ENCODE data around the gene AK1. TPM values are rescaled to one million over a fixed set of nuclear protein-coding genes. Genes with fewer than 3 reads are reported as not detected.

AK1 gene
- total RNA-seq, 1 experiment from 2014 or later = 39.2 TPM

GRCh38 chr9:127921557-127922120 lies 44.2 kb upstream of the AK1 start:
- Mint-ChIP-seq H3K36me3 (ENCODE audit: insufficient read depth, unreplicated experiment) (peaks cover 6% of the 10 kb centered on the region), H3K4me3 (ENCODE audit: unreplicated experiment) (no peak overlapping the region), H3K27me3 (ENCODE audit: insufficient read depth, unreplicated experiment) (peaks cover 8% of the 10 kb centered on the region), H3K27ac (ENCODE audit: unreplicated experiment) (no peak overlapping the region), H3K4me1 (ENCODE audit: low read depth, unreplicated experiment) (peaks cover 7% of the 10 kb centered on the region), H3K9me3 (ENCODE audit: unreplicated experiment) (no peaks in the 10 kb centered on the region)
- Histone ChIP-seq H3K4me3 (ENCODE audit: low read depth, low read length) (peak overlapping the region; percentile 18; the same call in 1 of the 2 replicates), H3K9me3 (no peaks in the 10 kb centered on the region), H3K27me3 (replicated peaks; ENCODE audit: control insufficient read depth, insufficient read depth, low read length) (no peaks in the 10 kb centered on the region), H3K36me3 (ENCODE audit: control insufficient read depth, insufficient read depth, low read length) (no peaks in the 10 kb centered on the region), H3K4me1 (peaks cover 10% of the 10 kb centered on the region)
- BruUV-seq (replicated peaks) = no TSS peak
- DNase-seq = peak in 1 of 2 experiments; percentile 79
- peak; percentile 85 to 97 for TF ChIP-seq CTCF (IDR thresholded peaks at IDR 0.05; ENCODE audit: insufficient read depth in 1 of 2, low read depth in 1 of 2, low read length in 1 of 2, severe bottlenecking in 1 of 2, unreplicated experiment in 1 of 2)
- POLR2A ChIA-PET = no interaction called here
- CTCF ChIA-PET = interaction anchor here (0.7 to 1.7 kb wide), 5 partner anchors 9 to 187 kb away, joined by 3 to 9 read pairs (median 3); partner anchors contain the start of genes PIP5KL1 and TOR2A
- intact Hi-C loops (cut with micrococcal nuclease; ENCODE audit: unreplicated experiment) = loop anchor here (1.0 kb wide), 2 partner anchors 331 to 417 kb away; no protein-coding TSS in a partner anchor

GRCh38 chr9:127920794-127921193 lies 43.3 kb upstream of the AK1 start:
- no peak for DNase-seq
- peaks cover 7% of the 10 kb centered on the region for H3K4me1 Mint-ChIP-seq (ENCODE audit: low read depth, unreplicated experiment)
- H3K4me1 ChIP-seq = peaks cover 18% of the 10 kb centered on the region
- no peaks in the 10 kb centered on the region for H3K9me3 Mint-ChIP-seq (ENCODE audit: unreplicated experiment)
- no peaks in the 10 kb centered on the region for H3K9me3 ChIP-seq
- no peak overlapping the region for H3K4me3 Mint-ChIP-seq (ENCODE audit: unreplicated experiment)
- H3K27me3 ChIP-seq (replicated peaks; ENCODE audit: control insufficient read depth, insufficient read depth, low read length) = no peaks in the 10 kb centered on the region
- H3K36me3 ChIP-seq (ENCODE audit: control insufficient read depth, insufficient read depth, low read length) = no peaks in the 10 kb centered on the region
- H3K27ac Mint-ChIP-seq (ENCODE audit: unreplicated experiment) = no peak overlapping the region
- no peak overlapping the region for H3K4me3 ChIP-seq (ENCODE audit: low read depth, low read length)
- no TSS peak for BruUV-seq (replicated peaks)
- TF ChIP-seq CTCF (IDR thresholded peaks at IDR 0.05; ENCODE audit: insufficient read depth in 1 of 2, low read depth in 1 of 2, low read length in 1 of 2, severe bottlenecking in 1 of 2, unreplicated experiment in 1 of 2) = no peak
- H3K27me3 Mint-ChIP-seq (ENCODE audit: insufficient read depth, unreplicated experiment) = peaks cover 8% of the 10 kb centered on the region
- H3K36me3 Mint-ChIP-seq (ENCODE audit: insufficient read depth, unreplicated experiment) = peaks cover 6% of the 10 kb centered on the region
- intact Hi-C loops (cut with micrococcal nuclease; ENCODE audit: unreplicated experiment) = loop anchor here (1.0 kb wide), 2 partner anchors 330 to 416 kb away; no protein-coding TSS in a partner anchor
- POLR2A ChIA-PET = no interaction called here
- CTCF ChIA-PET = interaction anchor here (0.7 to 1.7 kb wide), 5 partner anchors 8 to 186 kb away, joined by 3 to 9 read pairs (median 3); partner anchors contain the start of genes PIP5KL1 and TOR2A

DNA sequence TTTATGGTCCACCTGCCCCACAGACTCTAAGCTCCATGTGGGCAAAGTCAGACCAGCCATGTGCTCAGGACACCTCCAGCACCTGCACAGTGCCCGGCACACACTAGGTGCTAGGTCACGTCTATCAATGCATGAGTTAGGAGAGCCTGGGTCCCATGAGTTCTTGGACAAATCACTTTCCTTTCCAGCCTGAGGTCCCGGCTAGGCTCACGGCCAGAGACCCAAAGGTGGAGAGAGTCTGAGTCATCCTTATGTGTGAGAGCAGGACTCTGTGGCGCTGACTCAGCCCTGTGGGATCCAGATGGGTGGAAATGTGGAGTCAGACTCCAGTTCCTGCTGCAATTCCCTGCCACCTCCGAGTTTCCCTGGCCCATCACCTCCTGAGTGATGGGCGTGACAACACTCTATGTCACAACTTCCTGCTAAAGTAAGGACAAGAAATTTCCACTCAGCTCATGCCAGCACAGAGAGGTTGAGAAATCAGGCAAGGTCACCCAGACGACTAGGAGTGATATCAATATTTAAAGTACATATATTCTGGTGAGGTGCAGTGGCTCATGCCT lies 41.9 kb upstream of the AK1 start:
- POLR2A ChIA-PET = no interaction called here
- Mint-ChIP-seq H3K9me3 (ENCODE audit: unreplicated experiment) (no peaks in the 10 kb centered on the region), H3K4me1 (ENCODE audit: low read depth, unreplicated experiment) (peaks cover 7% of the 10 kb centered on the region), H3K4me3 (ENCODE audit: unreplicated experiment) (no peak overlapping the region), H3K27me3 (ENCODE audit: insufficient read depth, unreplicated experiment) (peaks cover 3% of the 10 kb centered on the region), H3K27ac (ENCODE audit: unreplicated experiment) (no peak overlapping the region), H3K36me3 (ENCODE audit: insufficient read depth, unreplicated experiment) (no peaks in the 10 kb centered on the region)
- DNase-seq = peak in 1 of 2 experiments; percentile 61
- no TSS peak for BruUV-seq (replicated peaks)
- peaks cover 30% of the 10 kb centered on the region for H3K4me1 ChIP-seq
- no peaks in the 10 kb centered on the region for H3K27me3 ChIP-seq (replicated peaks; ENCODE audit: control insufficient read depth, insufficient read depth, low read length)
- no peaks in the 10 kb centered on the region for H3K36me3 ChIP-seq (ENCODE audit: control insufficient read depth, insufficient read depth, low read length)
- H3K9me3 ChIP-seq = no peaks in the 10 kb centered on the region
- no peak overlapping the region for H3K4me3 ChIP-seq (ENCODE audit: low read depth, low read length)
- no peak for TF ChIP-seq CTCF (IDR thresholded peaks at IDR 0.05; ENCODE audit: insufficient read depth in 1 of 2, low read depth in 1 of 2, low read length in 1 of 2, severe bottlenecking in 1 of 2, unreplicated experiment in 1 of 2)
- intact Hi-C loops (cut with micrococcal nuclease; ENCODE audit: unreplicated experiment) = loop anchor here (5.0 to 10.0 kb wide), 4 partner anchors 47 to 695 kb away; partner anchors contain the start of genes CDK9 and TOR2A
- CTCF ChIA-PET = interaction anchor here (0.9 kb wide), 1 partner anchor 148 kb away, joined by 3 read pairs; no protein-coding TSS in a partner anchor
